GM19324 (cell line): Measurements from ENCODE around the gene HACD4.

Experiments
- ATAC-seq: cut with Tn5 transposase; IDR thresholded peaks from one replicate; pipeline ENCODE4 v1.9.1; 2021; ENCODE audit warnings: mild to moderate bottlenecking, moderate library complexity; ENCODE audit not compliant: unreplicated experiment, low FRiP score

The HACD4 gene

DNA sequence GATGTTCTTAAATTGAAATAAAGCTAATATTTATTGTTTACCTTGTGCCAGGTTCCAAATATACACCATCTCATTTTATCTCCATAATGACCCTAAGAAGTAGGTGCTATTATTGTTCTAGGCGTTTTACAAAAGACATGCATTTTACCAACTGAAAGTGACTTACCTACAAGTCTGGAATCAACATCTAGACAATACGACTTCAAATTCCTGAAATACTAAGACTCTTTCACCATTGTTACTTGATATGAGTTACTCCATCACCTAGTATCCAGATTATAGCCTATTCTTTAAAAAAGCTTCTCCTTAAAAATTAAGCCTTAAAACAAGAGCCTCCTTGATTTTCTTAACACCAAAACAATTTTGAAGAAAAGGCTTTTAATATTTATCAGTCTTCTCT is 13.3 kb downstream of the HACD4 start:
- ATAC-seq: no peak

DNA sequence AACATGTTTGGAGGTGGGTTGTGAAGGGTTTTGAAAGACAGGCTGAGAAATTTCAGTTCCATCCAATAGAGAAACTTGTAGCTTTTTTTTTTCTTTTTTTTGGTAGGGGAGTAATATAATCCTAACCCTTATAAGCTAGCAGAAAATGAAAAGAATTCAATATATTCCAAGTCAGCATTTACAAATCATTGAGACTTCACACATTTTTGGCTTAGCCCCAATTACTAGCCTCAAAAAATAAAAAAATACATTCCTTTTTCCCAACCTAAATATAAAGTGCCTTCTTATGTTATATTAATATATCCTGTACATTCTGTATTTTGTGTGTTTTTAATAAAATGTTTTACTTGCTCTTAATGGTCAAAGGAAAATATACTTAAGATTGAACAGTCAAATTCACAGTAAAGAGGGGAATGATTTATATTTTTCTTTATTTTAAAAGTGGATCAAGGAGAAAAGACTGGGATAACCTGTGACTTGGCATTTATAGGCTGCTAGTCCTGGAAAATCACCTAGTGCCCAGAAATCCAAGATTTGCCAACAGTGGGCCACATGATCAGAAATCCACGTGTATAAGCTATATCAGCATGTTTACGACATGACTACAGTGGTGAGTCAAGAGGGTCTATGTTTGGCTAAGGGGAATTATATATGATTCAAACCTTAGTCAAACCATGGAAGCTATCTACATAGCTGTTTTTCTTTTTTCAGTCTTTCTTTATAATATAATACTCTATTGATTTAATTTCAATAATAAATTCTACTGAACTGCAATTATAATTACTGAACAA is 14.5 kb downstream of the HACD4 start:
- no peak for ATAC-seq

DNA sequence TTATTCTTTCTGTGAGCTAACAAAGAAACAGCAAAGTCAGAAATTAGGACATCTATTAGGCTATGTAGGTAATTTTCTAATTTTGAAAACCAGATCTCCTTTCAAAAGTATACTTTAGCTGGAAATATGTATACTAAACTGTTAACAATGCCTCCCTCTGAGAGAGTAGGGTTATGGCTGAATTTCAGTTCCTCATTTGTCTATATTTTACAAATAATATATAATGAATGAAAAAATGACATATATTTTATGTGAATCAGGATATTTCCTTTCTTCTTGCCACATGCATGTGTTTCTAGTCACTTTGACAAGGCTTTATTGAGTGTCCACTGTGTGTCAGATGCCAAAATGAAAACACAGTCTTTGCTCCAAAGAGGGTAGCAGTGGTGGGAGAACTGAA is 15.4 kb downstream of the HACD4 start:
- ATAC-seq: no peak

DNA sequence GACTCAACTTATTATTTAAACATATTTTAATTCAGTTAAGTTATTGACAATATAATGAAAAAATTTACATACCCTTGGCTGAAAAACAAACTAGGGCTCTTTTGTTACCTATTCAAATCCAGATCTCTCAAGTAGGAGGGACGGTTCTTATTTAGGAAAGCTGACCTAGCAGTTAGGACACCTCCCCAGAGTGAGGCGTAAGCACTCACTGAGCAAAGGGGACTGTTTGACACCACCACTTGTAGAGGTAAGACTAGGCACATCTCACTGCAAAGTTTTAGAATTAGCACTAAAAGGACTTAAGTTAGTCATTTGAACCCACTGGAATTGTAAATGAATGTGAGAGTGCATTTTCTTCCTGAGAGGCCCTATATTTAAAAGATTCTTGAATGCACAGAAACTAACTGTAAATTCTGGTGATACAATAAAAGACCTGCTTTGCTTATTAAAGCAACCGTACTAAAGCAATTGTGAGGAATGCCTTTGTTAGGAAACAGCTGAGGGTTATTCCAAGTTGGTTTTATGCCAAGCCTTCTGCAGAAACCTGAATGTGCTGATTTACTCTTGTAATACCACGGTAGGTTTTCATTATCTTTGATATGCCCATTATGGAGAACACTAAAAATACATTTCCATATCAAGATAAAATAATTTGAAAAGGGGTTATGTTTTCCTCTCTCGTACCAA is 16.2 kb downstream of the HACD4 start:
- no peak for ATAC-seq

DNA sequence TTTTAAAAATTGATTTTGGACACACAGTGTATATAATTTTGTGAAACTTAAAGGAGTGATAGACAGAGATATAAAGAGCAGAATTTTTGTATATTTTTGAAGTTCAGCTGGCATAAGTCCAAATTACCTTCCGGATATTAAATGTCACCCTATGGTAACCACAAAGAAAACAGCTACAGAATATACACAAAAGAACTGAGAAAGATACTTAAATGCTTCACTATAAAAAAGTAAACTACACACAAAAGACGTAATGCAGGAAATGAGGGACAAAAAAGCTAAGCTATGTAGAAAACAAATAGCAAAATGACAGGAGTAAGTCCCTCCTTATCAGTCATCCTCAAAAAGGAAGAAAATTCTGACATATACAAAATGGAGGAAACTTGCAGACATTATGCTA is 29.4 kb downstream of the HACD4 start:
- ATAC-seq: no peak

DNA sequence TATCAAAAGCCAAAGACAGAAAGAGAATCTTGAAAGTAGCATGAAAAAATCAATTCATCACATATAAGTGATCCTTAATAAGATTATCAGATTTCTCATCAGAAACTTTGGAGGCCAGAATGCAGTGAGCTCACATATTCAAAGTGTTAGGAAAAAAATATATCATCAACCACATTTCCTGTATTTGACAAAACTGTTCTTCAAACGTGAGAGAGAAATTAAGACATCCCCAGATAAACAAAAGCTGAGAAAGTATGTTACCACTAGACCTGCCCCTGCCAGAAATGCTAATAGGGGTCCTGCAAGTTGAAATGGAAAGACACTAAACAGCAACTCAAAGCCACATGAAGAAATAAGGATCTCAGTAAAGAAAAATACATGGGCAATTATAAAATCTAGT is 29.9 kb downstream of the HACD4 start:
- ATAC-seq: no peak

DNA sequence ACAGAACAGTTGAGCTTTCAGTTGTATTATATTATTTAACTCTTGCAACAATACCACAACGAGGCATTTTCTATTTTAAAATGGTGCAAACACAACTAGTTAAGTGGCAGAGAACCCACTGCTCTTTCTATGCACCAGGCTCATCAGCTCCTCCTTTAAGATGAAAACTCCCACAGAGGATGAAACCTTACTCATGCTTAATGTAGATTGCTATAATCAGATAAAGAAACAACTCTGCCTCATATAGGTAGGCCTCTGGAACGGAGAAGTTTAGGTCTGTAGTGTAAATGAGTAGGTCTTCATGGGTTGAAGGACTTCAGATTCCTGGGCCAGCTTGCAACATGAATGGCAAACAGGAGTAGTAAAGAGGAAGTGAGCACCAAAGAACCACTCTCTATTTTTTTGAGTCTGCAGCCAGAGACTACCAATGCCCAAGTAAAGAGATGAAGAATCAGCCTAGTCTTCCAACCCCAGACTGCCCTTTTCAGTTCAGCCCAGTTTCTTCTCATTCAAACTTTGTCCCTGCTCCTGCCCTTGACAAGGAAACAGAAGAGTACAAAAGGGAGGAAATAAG is 33.9 kb downstream of the HACD4 start:
- peak; percentile 59 for ATAC-seq

DNA sequence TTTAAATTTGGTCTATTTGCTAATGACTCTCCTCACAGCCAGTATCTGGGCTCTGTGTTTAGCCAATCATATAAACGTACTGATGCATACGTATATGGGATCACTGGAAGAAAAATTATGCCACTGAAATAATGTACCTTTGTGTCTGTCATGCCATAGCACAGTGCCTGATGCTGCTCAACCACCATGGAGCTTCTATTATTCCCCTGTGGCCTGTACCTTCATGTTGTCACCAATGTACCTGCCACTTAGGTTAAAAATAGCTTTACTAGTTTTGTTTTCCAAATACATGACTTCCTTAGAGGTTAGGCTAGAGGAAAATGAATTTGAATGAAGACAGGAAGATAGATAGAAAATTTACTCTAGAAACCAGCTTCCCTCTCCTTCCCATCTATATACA is 34.6 kb downstream of the HACD4 start:
- ATAC-seq: no peak

DNA sequence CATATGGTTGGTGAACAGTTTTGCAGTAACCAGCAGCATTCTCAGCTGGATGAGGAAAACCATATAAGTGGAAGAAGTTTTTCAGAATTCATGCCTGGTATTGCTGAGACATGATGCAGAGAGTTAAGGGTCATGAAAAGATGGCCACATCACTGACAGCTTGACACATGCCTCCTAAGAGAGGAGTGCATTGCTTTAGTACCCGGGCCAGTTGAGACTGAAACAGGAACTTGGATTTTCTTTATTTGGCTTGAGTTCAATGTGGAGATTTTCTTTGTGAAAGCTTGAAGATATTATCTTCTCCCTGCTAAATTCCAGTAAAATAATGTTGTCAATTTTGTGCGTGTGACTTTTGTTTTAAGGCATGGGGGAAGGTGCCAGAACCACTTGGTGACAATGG is 35.8 kb downstream of the HACD4 start:
- no peak for ATAC-seq

DNA sequence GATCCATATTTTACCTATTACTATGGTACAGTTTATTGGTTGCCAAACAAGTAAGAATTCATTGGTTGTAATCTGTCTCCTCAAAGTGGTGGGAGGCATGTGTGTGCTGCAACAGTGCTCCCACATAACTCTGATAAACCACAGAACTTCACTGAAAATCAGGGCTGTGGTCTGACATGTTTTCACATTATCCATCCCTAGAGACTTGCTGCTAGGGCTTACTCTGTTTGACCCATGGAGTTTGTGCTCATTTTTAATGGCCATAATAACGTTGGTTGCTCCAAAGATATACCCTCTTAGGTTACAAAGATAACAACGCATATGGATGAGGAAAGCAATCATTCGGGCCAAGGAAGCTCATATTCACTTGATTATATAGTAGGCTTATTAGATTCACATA is 37.0 kb downstream of the HACD4 start:
- ATAC-seq: no peak

DNA sequence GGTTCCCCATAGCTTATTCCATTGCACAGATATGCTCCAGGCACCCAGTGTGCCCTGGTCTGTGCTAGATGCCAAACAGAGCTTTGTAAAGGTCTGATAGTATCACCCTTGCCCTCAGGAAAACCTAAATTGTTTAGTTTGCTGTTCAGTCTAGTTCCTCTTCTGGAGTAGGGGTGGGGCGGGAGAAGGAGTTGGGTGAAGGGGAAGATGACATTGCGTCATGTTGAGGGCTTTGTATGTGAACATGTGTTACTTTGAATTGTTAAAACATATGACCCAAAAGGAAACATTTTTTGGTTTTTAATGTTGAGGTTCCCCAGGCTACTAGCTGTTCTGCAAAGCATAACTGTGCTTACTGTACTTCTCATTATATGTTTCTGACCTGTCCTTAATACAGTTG is 40.6 kb downstream of the HACD4 start:
- ATAC-seq: no peak

DNA sequence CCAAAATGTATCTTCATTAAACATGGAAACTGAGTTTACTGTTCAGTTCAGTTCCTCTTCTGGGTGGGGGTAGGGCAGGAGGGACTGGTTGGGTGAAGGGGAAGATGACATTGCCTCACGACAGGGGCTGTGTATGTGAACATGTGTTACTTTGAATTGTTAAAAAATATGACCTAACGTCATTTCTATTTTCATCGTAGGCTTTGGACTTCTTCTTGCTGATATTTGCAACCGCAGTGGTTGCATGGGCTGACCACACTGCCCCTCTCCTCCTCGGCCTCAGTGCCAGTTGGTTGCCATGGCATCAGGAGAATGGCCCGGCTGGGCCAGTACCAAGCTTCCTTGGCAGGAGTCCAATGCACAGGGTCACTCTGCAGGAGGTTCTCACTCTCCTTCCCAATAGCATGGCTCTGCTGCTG is 41.5 kb downstream of the HACD4 start:
- ATAC-seq: no peak

DNA sequence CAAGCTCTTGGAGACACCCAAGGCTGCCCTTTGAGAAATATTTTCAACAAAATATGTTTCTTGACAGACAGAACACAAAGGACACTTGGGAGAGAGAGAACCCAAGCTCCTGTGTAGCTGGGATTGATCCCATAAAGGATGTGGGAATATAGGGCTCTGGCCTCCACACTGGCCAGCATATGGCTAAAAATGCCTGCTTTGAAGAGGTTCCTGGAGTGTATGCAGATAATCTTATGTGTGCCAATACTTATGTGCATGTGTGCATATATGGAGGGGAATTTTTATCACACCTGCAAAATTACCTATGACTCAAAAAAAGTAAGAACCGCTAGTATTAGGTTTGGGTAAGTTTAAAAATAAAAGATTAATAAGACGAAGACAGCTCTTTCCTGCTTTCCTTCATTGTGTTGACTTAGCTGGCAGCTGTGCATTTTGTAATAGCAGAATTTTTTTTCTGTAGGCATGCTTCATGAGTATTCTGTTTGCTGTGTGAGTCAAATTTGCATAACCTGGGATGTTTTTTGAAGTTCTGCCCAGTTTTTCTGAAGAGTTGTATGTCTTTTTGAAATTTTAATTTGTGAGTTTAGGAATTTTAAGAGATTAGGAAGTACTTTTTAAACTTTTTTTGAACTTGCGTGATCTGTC is 42.6 kb downstream of the HACD4 start:
- no peak for ATAC-seq

DNA sequence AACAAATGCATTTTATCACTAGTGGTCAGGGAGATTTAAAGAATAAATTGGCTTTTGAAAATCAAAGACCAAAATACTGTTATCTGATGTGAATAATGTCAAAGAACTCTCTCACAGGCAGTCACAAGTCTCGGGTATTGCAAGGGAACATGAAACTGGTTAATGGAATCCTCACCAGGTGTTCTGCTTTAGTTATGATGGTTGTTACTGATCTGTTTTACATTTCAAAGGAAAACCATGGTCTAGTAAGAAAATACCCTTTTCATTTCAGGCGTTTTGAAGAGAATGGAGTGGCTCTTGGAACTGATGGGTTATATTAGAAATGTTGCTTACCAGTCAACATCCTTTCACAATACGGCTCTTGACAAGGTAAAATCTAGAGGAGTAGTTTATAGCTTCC is 43.4 kb downstream of the HACD4 start:
- no peak for ATAC-seq

DNA sequence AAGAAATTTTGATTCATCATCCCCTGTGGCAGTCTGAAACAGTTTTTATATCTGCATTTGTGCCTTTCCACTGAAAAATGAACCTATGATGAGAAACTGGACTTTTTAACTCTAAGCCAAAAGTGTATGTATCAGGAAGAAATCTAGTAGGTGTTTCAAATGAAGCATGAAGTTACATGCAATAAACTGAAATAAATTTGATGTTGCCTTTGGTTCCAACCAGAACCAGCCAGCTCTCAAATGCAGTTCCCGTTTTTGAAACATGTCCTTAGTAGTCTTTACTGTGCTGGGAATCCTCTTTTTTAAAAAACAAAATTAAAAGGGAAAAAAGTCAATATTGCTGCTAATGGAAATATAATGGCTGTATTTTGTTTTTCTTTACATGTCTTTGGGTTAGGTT is 43.9 kb downstream of the HACD4 start:
- no peak for ATAC-seq

DNA sequence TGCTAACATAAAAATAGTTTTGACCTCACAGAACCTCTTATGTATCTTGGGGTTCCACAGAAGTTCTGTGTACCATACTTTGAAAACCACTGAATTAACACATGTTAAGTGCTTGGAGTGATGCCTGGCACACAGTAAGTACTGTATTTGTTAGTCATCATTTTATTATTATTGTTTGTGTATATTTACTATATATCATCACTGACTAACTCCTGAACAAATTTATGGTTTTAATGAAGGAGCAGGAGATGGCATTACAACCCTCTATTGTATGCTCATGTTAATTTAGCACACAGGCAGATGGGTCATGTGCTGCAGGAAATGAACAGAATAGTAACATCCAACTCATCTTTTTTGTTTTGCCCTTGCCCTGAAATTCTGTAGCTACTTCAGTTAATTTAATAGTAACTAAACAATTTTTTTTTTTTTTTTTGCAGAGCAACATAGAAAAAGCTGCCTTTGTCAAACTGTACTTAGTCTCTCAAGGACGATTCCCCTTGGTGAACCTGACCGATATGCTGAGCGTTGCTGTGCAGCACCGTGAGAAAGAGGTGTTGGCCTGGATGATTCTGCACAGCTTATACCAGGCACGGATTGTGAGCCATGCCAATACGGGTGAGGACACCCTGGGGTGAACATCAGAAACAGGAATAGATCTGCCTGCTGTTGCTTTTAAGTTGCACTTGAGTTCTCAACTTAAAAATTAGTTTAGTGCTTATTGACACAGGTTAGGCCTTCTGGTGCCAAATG is 45.4 kb downstream of the HACD4 start:
- ATAC-seq: no peak

DNA sequence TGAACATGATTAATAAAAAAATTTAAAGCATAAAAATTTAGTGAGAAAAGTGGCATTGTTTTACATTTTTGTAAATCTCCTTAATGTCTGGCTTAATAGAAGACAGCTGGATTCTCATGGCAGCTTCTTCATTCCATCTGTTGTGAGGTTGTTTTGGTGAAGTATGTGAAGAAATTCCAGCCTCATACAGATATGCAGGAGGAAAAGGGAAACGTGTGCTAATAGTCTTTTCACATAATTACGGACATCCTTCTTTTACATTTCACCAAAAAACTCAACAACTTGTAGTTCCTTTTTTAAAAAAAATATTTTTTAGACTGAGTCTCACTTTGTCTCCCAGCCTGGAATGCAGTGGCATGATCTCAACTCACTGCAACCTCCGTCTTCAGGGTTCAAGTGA is 46.9 kb downstream of the HACD4 start:
- ATAC-seq: no peak

DNA sequence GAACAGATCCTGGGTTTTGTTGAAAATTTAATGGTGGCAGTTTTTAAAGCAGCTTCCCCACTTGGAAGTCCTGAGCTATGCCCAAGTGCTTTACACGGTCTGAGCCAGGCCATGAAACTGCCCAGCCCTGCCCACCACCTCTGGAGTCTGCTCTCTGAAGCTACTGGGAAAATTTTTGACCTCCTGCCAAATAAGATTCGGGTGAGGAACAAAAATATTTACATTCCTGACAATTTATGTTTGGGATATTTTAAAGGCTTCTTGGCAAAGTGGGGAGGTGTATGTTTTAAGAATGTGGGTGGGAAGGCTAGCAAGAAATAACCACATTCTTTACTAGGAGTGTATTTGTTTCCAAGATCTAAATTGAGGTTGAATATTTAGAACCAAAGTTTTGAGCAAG is 50.0 kb downstream of the HACD4 start:
- no peak for ATAC-seq

DNA sequence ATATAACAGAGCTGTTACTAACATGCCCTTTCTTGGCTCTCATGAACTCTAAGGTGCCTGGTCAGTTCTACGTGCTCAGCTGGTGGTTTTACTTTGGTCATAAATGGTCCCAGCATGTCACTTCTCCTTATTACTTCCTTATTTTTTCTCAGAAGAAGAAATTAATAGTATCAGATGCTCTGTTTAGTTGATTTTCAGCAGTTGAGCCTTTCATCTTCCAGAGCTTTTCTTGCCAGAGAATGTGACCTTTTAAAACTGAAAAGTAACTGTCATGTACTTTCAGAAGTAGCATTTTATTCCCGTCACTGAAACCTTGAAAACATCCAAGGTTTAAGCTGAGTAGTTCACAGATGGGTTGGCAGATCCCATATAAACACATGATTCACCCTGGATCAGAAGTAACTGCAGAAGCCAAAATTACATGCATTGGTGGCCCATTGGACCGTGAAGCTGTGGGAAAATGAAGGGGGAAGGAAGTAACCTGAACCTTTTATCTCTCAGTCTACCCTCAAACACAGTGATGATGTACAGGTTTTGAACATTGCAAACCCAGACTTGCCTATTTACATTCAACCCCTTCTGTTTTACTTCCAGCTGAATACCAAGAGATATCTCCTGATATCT is 50.5 kb downstream of the HACD4 start:
- no peak for ATAC-seq

DNA sequence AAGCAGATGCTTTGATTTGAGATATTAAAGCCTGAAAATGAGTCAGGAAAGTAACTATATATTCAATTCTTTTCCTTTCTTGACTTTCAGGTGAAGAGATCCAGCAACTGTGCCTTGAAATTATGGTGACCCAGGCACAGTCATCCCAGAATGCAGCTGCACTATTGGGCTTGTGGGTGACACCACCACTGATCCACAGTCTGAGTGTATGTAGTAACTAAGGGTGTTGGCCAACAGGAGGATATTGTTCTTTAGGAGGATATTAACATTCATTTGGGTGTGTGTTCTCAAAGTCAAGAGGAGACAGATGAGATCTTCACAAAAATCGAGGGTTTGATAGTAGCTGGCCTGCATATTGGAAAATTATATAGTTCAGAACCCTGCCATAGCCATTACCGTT is 53.2 kb downstream of the HACD4 start:
- no peak for ATAC-seq
